Upper lobe of left lung (tissue), 4 donors: ENCODE measurements around the gene KCNIP1.

Experiments used
- CTCF ChIP-seq, 6 experiments: fragments of 450-650 bp in 4 of 6; fragments of 200-600 bp in 2 of 6; sonication (generic) in 2 of 6; IDR thresholded peaks; one replicate each; pipeline ENCODE4 v1.5.1; 2016 to 2019; ENCODE audit warnings: antibody characterized with exemption in 6 of 6
- EP300 ChIP-seq, 4 donors: sonication (generic); formaldehyde crosslinking; IDR thresholded peaks; one replicate each; pipeline ENCODE4 v1.5.1; 2017; ENCODE audit warnings: antibody characterized with exemption in 4 of 4, control low read depth in 2 of 4
- POLR2A ChIP-seq, 4 donors: fragments of 450-650 bp; IDR thresholded peaks; one replicate each; pipeline ENCODE4 v1.5.1; 2016 to 2017; ENCODE audit warnings: antibody characterized with exemption in 4 of 4, mild to moderate bottlenecking in 2 of 4

- TF ChIP-seq CTCF (IDR thresholded peaks at IDR 0.05), result no peak
- no peak for TF ChIP-seq POLR2A (IDR thresholded peaks at IDR 0.05)
- TF ChIP-seq EP300 (IDR thresholded peaks at IDR 0.05), result no peak
Measured at GRCh38 chr5:170551622-170552021, 47.8 kb downstream of the KCNIP1 start.
